AG08396 (cell line): Measurements from ENCODE around the gene CROCC2.

ENCODE experiments used
- DNase-seq: peaks from one replicate; pipeline ENCODE4 v3.0.0; 2012; ENCODE audit warnings: low spot score, mixed read lengths

CROCC2 gene

GRCh38 chr2:241015439-241015838, 109.3 kb downstream of the CROCC2 start:
- DNase-seq: no peak

GRCh38 chr2:241017228-241017940, 111.2 kb downstream of the CROCC2 start:
- DNase-seq: no peak

- DNase-seq: no peak
These were observed 112.1 kb downstream of the CROCC2 start for GRCh38 chr2:241018051-241018891.

DNA sequence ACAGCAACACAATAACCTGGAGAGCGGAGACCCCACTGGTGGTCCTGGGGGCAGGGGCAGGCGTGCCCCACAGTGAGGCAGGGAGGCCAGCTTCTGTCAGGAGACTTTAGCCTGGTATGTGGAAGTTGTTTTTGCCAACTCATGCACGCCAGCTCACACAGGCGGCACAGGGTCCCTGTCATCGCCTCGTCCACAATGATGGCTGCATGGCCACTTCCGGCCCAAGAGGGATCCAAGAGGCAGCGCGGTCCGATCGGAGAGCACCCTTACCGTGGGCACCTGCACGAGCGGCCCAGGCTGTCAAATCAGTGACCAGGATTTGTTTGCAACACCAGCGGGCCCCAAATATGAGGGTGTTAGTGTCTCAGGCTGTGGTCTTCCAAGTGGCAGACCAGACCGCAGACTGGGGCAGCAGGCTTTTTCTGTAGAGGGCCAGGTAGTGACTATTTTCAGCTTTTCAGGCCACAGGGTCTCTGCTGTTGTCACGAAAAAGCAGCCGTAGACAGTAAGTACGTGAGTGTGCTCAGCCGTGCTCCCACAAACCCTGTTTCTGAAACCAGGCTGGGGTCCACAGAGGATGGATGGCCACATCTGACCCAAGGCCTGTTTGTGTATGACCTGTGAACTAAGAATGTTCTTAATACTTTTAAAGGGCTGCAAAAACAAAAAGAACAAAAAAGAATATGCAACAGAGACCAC, 113.5 kb downstream of the CROCC2 start:
- DNase-seq: no peak

DNA sequence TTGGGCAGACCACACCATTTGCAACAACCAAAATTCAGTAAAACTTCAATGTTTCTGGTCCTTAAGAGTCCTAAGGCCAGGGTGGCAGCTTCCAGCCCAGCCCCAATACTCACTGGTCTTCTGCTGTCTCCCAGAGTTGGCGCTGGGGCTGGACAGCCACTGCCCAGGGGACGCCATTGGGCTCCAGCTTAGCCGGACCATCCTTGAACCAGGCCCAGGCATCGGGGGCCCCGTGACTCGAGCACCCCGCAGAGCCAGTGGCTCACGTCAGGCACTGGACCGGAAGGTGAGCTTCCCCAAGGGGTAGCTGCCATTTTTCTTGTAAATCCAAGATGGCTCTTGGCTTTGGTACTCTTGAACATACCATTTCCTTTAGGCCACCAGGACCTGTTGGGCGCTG, 114.1 kb downstream of the CROCC2 start:
- no peak for DNase-seq

GRCh38 chr2:241020629-241021190, 114.6 kb downstream of the CROCC2 start:
- no peak for DNase-seq

GRCh38 chr2:241025639-241026038, 119.5 kb downstream of the CROCC2 start:
- no peak for DNase-seq

DNA sequence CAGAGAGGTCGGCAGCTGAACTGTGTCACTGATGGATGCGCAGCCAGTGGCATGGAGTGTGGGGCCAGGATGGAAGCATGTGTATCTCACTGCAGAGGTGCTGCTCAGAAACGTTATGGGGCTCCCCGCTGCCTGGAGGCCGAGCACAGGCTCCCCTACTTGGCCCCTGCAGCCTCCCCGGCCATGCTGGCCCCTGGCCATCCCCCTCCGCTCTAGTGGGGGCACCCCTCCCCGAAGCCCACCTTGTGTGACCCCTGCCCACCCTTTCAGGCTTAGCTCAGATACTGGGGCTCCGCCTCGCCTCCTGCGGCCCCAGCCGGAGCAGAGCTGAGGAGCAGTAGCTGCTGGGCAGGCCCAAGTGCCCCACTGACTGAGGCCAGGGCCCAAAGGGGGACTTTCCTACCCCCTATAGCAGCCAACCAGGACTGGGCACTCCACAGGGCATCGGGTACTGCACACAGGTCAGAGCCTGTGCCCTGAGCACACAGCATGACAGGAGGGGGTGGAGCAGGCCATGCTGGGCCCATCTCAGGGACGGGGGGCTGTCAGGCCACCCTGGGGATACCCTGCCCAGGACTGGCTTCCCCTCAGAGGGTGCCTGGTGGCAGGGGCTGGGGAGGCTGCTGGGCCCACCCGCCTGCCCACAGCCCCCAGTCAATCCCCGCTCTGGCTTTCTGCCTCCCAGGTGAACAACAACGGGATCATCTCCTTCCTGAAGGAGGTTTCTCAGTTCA, 123.6 kb downstream of the CROCC2 start:
- no peak for DNase-seq

DNA sequence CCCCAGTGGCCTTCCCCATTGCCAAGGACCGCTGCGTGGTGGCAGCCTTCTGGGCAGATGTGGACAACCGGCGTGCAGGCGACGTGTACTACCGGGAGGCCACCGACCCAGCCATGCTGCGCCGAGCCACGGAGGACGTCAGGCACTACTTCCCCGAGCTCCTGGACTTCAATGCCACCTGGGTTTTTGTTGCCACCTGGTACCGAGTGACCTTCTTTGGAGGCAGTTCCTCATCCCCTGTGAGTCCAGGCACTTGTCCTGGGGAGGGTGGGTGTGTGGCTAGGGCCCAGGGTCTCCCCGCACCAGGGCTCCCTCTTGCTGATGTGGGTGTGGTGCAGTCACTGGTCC, 124.2 kb downstream of the CROCC2 start:
- DNase-seq: no peak

- DNase-seq: no peak
These were observed 124.7 kb downstream of the CROCC2 start for GRCh38 chr2:241030883-241031282.

DNA sequence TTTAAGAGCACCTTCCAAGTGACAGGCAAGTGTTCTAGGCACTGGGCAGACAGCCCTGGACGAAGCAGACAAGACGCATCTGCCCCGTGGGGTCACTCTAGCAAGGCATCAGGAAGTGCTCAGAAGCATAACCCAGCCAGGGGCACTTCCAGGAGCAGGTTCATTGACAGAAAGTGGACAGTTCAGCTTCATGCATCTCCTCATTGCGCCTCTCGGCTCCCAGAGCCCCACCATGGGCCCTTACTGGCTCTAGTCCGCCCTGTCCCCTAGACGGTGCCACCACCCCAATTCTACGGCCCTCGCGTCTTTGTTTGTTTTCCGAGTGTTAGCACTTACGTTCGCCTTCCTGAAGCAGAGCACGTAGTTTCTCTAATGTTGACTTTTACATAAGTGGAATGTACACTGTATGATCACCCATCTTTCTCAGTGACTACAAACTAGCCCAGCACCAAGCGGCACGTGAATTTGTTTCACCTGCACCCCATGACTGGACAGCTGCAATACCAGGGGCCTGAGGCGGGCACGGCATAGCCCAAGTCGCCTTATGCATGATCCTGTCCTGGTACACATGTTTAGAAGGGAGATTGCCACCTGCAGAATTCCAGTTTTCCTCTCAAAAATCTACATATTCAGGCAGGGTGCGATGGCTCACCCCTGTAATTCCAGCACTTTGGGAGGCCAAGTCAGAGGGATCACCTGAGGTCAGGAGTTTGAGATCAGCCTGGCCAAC, 125.5 kb downstream of the CROCC2 start:
- DNase-seq: no peak

DNA sequence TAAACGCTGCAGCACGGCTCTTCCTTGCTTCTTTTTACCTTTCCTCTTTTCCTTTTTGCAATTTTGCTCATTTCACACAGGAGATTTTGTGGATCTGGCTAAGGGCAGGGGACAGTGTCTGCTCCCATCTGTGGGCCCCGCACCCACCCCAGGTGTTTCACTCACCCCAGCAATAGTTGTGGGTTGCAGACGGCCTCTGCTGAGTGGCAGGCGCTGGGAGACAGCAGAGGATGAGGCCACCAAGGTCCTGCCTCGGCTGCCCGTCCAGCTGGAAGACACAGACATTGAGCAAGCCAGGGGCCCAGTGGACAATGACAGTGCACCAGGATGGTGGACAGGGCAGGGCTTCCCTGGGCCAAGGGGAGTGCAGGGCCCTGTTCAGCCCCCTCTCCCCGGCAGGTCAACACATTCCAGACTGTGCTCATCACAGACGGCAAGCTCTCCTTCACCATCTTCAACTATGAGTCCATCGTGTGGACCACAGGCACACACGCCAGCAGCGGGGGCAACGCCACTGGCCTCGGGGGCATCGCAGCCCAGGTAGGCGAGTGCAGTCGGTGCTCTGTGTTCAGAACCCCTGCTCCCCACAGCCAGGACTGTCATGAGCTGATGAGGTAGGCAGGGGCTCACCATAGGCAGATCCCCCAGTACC, 127.3 kb downstream of the CROCC2 start:
- no peak for DNase-seq

GRCh38 chr2:241033994-241034393, 127.9 kb downstream of the CROCC2 start:
- DNase-seq: no peak

DNA sequence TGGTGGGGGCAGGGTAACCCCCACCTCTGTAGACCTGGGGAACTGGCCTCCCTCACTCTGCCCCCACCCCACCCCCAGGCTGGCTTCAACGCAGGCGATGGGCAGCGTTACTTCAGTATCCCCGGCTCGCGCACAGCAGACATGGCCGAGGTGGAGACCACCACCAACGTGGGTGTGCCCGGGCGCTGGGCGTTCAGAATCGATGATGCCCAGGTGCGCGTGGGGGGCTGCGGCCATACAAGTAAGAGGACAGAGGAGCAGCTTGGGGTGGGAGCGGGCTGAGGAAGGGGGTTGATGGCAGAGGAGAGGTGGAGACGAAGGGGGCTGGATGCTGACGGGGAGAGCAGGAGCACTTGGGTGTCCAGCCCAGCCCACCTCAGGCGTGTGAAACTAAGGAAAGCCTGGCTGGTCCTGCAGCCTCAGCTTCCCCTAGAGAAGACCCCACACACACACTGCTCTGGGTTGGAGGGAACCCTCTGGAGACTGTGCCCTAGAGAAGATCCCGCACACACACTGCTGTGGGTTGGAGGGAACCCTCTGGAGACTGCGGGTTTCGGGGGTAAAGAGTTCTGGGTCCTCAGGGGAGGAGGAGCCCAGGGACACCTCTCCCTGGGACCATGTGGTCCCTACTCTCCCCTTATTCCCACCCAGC, 128.5 kb downstream of the CROCC2 start:
- DNase-seq: no peak

- DNase-seq: no peak
These were observed 129.1 kb downstream of the CROCC2 start for GRCh38 chr2:241035142-241035817.

DNA sequence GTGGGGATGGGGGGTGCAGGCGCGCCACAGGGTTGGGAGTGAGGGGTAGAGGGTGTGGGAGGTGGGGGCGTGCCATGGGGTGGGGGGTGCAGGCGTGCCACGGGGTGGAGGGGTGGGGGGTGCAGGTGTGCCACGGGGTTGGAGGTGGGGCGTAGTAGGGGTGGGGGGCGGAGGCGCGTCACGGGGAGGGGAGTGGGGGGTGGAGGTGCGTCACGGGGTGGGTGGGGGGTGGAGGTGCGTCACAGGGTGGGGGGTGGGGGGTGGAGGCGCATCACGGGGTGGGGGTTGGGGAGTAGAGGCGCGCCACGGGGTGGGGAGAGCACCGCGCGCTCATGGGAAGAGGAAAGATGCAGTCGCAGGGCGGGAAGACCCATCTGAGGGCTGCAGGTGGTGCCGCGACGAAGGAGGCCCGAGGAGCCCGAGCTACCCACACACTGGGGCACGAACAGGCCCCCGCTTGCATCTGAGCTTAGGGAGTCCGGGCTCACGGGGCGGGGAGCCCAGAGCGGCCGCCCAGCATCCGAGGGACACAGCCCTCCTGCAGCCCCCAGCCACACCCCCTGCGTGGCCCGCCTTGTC, 129.8 kb downstream of the CROCC2 start:
- DNase-seq: no peak

DNA sequence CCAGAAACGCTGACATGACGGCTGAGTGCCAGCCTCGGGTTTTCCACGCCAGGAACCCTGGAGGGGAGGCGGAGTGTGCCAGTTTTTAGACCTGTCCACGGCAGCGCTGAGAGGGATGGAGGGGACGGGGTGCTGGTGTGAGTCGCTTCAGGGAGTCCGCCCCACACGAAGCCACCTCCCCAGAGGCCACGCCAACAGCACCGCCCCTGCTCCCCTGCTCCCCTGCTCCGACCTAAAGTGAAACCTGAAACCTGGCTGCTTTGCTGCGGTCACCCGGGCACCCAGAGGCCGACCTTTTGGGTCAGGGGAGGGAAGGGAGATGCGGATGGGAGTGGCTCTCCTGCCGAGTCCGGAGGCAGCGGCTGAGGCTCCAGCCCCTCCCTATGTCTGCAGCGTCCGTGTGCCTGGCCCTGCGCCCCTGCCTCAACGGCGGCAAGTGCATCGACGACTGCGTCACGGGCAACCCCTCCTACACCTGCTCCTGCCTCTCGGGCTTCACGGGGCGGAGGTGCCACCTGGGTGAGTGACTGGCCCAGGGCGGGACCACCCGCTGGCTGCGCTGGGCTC, 130.3 kb downstream of the CROCC2 start:
- DNase-seq: no peak

- DNase-seq: no peak
These were observed 130.9 kb downstream of the CROCC2 start for GRCh38 chr2:241036964-241037421.

DNA sequence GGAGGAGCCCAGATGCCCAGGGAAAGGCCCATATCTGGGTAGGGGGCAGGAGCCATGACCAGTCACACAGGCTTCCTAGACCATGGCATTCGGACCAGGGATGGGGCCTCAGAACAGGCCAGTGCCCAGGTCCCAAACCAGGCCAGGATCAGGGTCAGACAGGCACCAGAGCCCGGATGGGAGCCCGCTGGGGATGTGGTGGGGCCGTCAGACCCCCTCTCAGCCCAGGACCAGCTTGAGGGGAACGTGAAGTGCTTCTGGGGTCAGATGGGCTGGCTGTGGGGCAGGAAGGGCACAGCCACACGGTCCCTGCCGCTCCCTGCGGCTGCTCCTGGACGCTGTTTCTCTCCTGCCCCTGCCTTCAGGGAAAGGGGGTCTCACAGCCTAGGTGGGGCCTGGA, 131.4 kb downstream of the CROCC2 start:
- no peak for DNase-seq
